HG03460 (cell line): ENCODE data around the gene OS9.

Source experiments
- ATAC-seq: cut with Tn5 transposase; IDR thresholded peaks from one replicate; pipeline ENCODE4 v1.9.1; 2021; ENCODE audit not compliant: unreplicated experiment

OS9 gene

GRCh38 chr12:57750561-57751431, 56.9 kb downstream of the OS9 start:
- ATAC-seq = no peak

DNA sequence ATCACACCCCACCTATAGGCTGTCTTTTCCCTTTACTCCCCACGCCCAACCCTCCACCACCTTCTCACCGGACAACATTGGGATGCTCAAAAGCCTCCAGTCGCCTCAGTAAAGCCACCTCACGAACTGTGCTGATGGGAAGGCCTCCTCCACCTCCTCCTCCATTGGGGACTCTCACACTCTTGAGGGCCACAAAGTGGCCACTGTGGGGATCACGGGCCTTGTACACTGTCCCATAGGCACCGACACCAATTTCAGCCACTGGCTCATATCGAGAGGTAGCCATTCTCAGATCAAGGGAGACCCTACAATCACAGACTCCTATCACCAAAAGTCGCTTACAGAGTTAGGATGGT, 57.5 kb downstream of the OS9 start:
- no peak for ATAC-seq

DNA sequence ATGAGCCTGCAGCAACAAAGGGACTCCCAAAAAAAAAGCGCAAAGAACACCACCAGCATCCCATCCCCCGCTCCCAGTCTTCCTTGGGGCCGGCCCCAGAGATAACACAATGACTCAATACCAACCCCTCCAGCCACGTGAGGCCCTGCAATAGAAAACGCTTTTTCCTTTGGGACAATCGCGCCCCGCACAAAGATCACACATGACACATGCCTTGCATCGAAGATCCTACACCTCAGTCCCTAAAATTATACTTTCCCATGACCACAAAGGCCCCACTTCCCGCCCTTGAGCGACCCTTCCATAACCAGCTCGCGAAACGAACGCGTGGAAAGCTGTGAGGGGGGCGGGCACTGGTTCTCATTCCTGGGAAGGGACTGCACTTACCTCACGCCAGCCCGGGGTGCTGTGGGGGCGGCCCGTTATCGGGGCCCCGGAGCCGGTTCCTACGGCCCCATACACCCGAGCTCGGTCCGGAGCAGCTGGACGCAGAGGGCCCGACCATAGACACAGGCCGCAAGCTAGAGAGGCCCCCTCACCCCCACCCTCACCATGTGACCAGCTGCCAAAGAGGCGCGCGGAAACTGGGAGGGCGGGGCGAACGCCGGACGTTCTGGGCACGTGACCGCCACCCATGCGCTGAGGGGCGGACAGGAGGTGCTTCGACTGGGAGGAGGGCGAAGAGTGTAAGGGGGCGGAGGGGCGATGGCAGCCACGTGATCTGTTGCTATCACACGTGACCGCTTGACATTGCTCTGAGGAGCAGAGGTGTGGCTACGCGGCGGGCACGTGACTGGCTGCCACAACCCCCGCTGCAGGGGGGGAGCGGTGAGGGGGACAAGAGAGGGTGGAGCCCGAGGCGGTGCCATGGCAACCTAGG, 58.1 kb downstream of the OS9 start, which contains the start of gene CDK4:
TSS of gene CDK4 (minus strand) at position 523 of the 880 bp plus-strand sequence. CDS start 593 bp downstream, outside the sequence.
- peak; percentile 61 for ATAC-seq

DNA sequence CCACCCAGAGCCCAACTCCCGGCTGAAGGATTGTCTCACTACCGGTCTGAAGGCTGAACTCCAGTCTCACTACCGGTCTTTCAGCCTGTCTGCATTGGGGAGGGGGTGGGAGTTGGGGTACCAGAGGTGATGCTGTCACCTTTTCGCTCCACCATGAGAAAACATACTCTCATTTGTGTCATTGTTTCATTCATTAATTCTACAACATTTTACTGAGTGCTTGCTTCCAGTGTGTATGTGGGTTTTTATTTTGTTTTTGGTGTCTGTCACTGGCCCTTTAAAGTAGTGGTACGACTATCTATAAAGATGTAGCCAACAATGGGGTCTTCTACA, 58.7 kb downstream of the OS9 start:
- no peak for ATAC-seq

- no peak for ATAC-seq
Measured at GRCh38 chr12:57753756-57754337, 59.9 kb downstream of the OS9 start.

- ATAC-seq = peak; percentile 40
Measured at GRCh38 chr12:57754411-57755193, 60.7 kb downstream of the OS9 start, which contains the start of gene MARCHF9. MARCHF9 (plus strand) TSS chr12:57755103; CDS start chr12:57755529, 426 bp downstream.

DNA sequence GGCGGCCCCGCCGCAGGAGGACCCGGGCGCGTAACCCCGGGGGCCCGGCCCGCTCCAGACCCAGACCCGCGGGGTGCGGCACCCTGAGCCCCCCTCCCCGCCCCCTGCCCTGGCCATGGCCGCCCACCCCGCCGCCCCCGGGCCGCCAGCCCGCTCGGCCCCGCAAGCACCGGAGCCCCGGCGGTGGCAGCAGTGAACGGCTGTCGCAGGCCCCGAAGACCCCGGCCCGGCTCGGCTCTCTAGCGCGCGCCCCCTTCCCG, 61.2 kb downstream of the OS9 start:
- ATAC-seq = no peak

DNA sequence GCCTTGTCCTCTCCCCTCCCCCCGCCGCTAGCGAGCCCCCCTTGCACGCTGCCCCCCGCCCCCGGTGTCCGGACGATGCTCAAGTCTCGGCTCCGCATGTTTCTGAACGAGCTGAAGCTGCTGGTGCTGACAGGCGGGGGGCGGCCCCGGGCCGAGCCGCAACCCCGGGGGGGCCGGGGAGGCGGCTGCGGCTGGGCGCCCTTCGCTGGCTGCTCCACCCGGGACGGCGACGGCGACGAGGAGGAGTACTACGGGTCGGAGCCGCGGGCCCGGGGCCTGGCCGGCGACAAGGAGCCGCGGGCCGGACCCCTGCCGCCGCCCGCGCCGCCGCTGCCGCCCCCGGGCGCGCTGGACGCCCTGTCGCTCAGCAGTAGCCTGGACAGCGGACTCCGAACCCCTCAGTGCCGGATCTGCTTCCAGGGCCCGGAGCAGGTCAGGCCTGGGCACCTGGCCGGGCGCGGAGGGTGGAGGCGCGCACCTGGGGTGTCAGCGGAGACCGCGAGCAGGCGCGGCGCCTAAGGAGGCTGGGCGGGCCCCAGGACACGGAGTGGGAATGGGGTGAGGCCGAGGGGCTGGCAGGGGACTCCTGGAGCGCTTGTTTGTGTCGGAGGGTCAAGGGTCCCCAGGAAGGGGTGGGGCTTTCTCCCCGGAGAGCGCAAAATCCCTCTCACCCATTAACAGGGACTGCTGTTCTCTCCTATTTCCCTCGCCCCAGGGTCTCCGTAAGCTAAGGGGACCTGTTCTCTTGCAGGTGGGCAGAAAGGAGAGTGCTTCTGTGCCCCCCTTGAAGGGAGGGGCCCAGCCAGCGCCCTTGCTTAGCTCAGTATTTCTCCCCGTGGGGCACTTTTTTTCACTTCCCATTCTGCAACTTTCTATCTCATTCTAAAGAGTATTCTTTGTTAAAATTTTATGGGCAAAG, 61.8 kb downstream of the OS9 start:
- no peak for ATAC-seq

- no peak for ATAC-seq
Measured at GRCh38 chr12:57756406-57757341, 62.7 kb downstream of the OS9 start.

DNA sequence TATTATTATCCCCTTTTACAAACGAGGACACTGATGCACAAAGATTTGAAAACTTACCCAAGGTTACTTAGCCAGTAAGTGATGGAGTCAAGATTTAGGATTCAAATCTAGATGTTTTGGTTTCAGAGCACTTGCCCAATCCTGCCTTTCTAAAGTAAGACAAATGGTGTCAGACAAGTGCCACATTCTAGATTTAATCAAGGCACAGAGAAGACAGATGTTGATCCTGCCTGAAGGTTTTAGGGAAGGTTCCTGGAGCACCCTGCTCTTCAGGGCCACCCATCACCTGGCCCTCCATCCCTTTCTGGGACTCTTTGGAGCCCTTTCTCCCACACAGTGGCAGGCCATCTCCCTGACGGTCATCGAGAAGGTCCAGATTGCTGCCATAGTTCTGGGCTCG, 63.8 kb downstream of the OS9 start:
- ATAC-seq = no peak

DNA sequence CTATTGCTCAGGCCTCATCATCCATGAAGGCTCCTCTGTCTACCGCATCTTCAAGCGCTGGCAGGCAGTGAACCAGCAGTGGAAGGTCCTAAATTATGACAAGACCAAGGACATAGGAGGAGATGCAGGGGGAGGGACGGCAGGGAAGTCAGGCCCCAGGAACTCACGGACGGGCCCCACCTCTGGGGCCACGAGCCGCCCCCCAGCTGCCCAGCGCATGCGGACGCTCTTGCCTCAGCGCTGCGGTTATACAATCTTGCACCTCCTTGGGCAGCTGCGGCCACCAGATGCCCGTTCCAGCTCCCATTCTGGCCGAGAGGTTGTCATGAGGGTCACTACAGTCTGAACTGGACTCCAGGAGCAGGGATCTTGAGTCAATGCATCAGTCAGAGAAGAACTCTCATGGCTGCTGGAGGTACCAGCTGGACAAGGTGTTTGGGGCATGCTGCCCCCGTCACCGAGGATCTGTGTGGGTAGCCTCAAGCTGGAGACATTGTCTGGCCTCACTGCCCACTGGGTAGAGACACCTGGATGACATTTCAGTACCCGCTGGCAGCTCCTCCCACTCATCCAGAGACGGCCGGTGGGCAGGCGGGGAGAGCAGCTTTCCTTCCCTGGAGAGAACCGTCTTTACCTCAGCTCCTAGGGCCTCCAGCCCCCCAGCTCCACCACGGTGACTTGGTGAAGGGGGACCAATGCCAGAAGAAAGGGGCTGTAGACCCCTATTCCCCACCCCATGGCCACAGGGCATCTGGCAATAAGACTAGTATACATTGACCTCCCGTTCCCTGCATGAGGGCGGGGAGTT, 64.8 kb downstream of the OS9 start:
- ATAC-seq = no peak

DNA sequence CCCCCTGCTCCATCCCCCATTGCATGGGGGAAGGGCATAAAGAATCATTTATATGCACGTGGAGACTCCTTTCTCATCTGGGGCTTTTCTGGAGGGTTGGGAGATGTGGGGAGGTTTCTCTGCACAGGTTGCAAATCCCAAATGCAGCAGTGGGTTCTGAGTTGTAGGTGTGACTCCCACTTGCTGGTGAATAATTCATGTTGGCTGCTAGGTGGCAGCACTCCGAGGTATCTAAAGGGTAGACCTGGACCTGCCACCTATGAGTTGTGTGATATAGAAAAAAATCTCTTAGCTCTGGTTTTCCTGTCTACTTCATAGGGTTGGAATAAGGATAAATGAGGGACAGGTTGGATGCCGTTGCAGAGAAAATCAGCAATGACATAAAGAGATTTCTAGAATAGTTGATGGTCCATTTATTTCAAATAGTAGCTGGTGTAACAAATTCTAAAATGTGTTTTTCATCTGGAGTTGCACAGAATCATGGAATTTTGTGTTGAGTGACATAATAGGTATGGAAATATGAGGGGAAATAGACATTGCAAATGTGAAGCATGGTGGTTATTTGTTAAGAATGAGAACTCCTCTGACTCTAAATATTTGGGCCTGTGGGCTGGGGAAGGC, 65.5 kb downstream of the OS9 start:
- no peak for ATAC-seq

DNA sequence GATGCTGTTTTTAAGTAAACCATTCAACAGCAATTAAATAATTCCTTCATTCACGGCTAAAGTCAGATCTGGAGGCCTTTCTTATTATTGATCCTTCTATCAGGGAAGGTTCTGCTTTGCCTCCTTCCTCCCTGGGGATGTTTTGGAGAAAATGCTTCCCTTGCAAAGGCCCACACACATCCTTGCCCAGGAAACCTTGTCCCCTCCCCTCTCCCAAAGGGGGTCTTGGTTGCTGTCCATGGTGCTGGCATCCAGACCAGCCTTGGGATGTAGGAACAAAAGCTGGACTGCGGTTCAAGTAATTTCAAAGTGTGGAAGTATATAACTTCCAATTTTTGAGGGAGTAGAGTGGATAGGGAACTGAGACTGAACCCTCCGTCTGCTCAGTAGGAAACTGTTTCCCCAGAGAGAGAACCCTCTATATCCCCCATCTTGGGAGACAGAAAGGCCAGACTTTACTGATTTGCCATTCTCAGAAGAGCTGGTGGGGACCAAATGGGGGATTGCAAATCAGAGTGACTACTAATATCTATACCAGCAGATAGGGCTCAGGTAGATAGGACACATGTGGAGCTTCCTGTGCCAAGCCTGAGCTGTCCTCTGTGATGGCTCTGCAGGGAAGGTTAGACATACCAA, 66.5 kb downstream of the OS9 start:
- ATAC-seq = no peak

- ATAC-seq = no peak
Measured at GRCh38 chr12:57761391-57761998, 67.6 kb downstream of the OS9 start.

- no peak for ATAC-seq
Measured at GRCh38 chr12:57762463-57762862, 68.5 kb downstream of the OS9 start.

- no peak for ATAC-seq
Measured at GRCh38 chr12:57763881-57764661, 70.1 kb downstream of the OS9 start.
